ENCODE results near the gene C13orf46. TPM values are rescaled to one million over a fixed set of nuclear protein-coding genes. Genes with fewer than 3 reads are reported as not detected.
"Not testable (repeated sequence)": the region's sequence is repeated elsewhere in the genome, so short reads cannot be mapped to it uniquely, and the experiment has no call there.

Gene C13orf46
- total RNA-seq (2014; rRNA removed; shearing (Covaris generic)), result not detected in 2 replicates

- no peaks in the 10 kb centered on the region for H3K9me3 ChIP-seq (replicated peaks)
- no peak within 1 kb of the TSS for H3K4me3 ChIP-seq
- H3K27ac ChIP-seq, result no peak within 1 kb of the TSS
- no peaks in the 10 kb centered on the region for H3K27me3 ChIP-seq (replicated peaks)
- H3K36me3 ChIP-seq, result peaks cover 32% of the 10 kb centered on the region
- DNase-seq (ENCODE audit: low read depth in 1 of 2, low spot score in 2 of 2), result no peak
- peaks cover 12% of the 10 kb centered on the region for H3K4me1 ChIP-seq (replicated peaks)
Observed at GRCh38 chr13:113973218-113974164, at the start of gene C13orf46. C13orf46 (minus strand) TSS chr13:113974076; CDS start chr13:113973997, 79 bp downstream.

GRCh38 chr13:114022876-114023275 lies 49.0 kb upstream of the C13orf46 start:
- Histone ChIP-seq H3K27ac (no peak overlapping the region), H3K36me3 (peaks cover 73% of the 10 kb centered on the region), H3K27me3 (replicated peaks) (no peaks in the 10 kb centered on the region), H3K9me3 (replicated peaks) (no peaks in the 10 kb centered on the region), H3K4me1 (replicated peaks) (peaks cover 32% of the 10 kb centered on the region), H3K4me3 (no peak overlapping the region)
- no peak for DNase-seq (ENCODE audit: low read depth in 1 of 2, low spot score in 2 of 2)

GRCh38 chr13:114022309-114022669 lies 48.4 kb upstream of the C13orf46 start:
- Histone ChIP-seq H3K4me1 (replicated peaks) (peaks cover 26% of the 10 kb centered on the region), H3K36me3 (peaks cover 70% of the 10 kb centered on the region)
- no peak for DNase-seq (ENCODE audit: low read depth in 1 of 2, low spot score in 2 of 2)

GRCh38 chr13:114021464-114022308 lies 47.8 kb upstream of the C13orf46 start:
- no peak for DNase-seq (ENCODE audit: low read depth in 1 of 2, low spot score in 2 of 2)
- H3K4me3 ChIP-seq, result no peak overlapping the region
- no peak overlapping the region for H3K27ac ChIP-seq
- peaks cover 20% of the 10 kb centered on the region for H3K4me1 ChIP-seq (replicated peaks)
- no peaks in the 10 kb centered on the region for H3K27me3 ChIP-seq (replicated peaks)
- H3K9me3 ChIP-seq (replicated peaks), result no peaks in the 10 kb centered on the region
- peaks cover 70% of the 10 kb centered on the region for H3K36me3 ChIP-seq

More at GRCh38 chr13:114022309-114022669, 48.4 kb upstream of the C13orf46 start:
- Histone ChIP-seq H3K9me3 (replicated peaks) (no peaks in the 10 kb centered on the region), H3K27me3 (replicated peaks) (no peaks in the 10 kb centered on the region), H3K27ac (no peak overlapping the region), H3K4me3 (no peak overlapping the region)

GRCh38 chr13:114020750-114021463 lies 47.0 kb upstream of the C13orf46 start:
- H3K36me3 ChIP-seq, result peaks cover 74% of the 10 kb centered on the region
- H3K9me3 ChIP-seq (replicated peaks), result no peaks in the 10 kb centered on the region
- no peaks in the 10 kb centered on the region for H3K27me3 ChIP-seq (replicated peaks)
- H3K27ac ChIP-seq, result no peak overlapping the region
- DNase-seq (ENCODE audit: low read depth in 1 of 2, low spot score in 2 of 2), result no peak
- no peak overlapping the region for H3K4me3 ChIP-seq
- H3K4me1 ChIP-seq (replicated peaks), result peaks cover 12% of the 10 kb centered on the region

GRCh38 chr13:114020134-114020533 lies 46.3 kb upstream of the C13orf46 start:
- not testable (repeated sequence) for H3K9me3 ChIP-seq (replicated peaks); H3K27me3 ChIP-seq (replicated peaks); H3K4me1 ChIP-seq (replicated peaks); H3K4me3 ChIP-seq; DNase-seq (ENCODE audit: low read depth in 1 of 2, low spot score in 2 of 2); H3K27ac ChIP-seq
- H3K36me3 ChIP-seq, result peaks cover 78% of the 10 kb centered on the region

GRCh38 chr13:114019367-114019766 lies 45.5 kb upstream of the C13orf46 start:
- peaks cover 78% of the 10 kb centered on the region for H3K36me3 ChIP-seq

GRCh38 chr13:114018461-114019055 lies 44.7 kb upstream of the C13orf46 start:
- Histone ChIP-seq H3K36me3 (peaks cover 71% of the 10 kb centered on the region), H3K4me3 (no peak overlapping the region), H3K9me3 (replicated peaks) (no peaks in the 10 kb centered on the region), H3K27me3 (replicated peaks) (no peaks in the 10 kb centered on the region), H3K27ac (no peak overlapping the region), H3K4me1 (replicated peaks) (no peaks in the 10 kb centered on the region)
- no peak for DNase-seq (ENCODE audit: low read depth in 1 of 2, low spot score in 2 of 2)

More at GRCh38 chr13:114019367-114019766, 45.5 kb upstream of the C13orf46 start:
- Histone ChIP-seq H3K27ac (no peak overlapping the region), H3K4me1 (replicated peaks) (no peaks in the 10 kb centered on the region), H3K4me3 (no peak overlapping the region), H3K9me3 (replicated peaks) (no peaks in the 10 kb centered on the region), H3K27me3 (replicated peaks) (no peaks in the 10 kb centered on the region)
- no peak for DNase-seq (ENCODE audit: low read depth in 1 of 2, low spot score in 2 of 2)

- peaks cover 67% of the 10 kb centered on the region for H3K36me3 ChIP-seq
- no peak overlapping the region for H3K4me3 ChIP-seq
- H3K4me1 ChIP-seq (replicated peaks), result no peaks in the 10 kb centered on the region
- H3K27ac ChIP-seq, result no peak overlapping the region
- DNase-seq (ENCODE audit: low read depth in 1 of 2, low spot score in 2 of 2), result no peak
- no peaks in the 10 kb centered on the region for H3K27me3 ChIP-seq (replicated peaks)
- H3K9me3 ChIP-seq (replicated peaks), result no peaks in the 10 kb centered on the region
Observed at GRCh38 chr13:114017966-114018365, 44.1 kb upstream of the C13orf46 start.

- Histone ChIP-seq H3K9me3 (replicated peaks) (no peaks in the 10 kb centered on the region), H3K27ac (no peak overlapping the region), H3K36me3 (peaks cover 58% of the 10 kb centered on the region), H3K4me3 (no peak overlapping the region), H3K27me3 (replicated peaks) (no peaks in the 10 kb centered on the region), H3K4me1 (replicated peaks) (no peaks in the 10 kb centered on the region)
- DNase-seq (ENCODE audit: low read depth in 1 of 2, low spot score in 2 of 2), result no peak
Observed at GRCh38 chr13:114017028-114017630, 43.3 kb upstream of the C13orf46 start.

- DNase-seq (ENCODE audit: low read depth in 1 of 2, low spot score in 2 of 2), result no peak
- H3K36me3 ChIP-seq, result peaks cover 55% of the 10 kb centered on the region
- no peak overlapping the region for H3K27ac ChIP-seq
- H3K27me3 ChIP-seq (replicated peaks), result no peaks in the 10 kb centered on the region
- no peaks in the 10 kb centered on the region for H3K9me3 ChIP-seq (replicated peaks)
- H3K4me3 ChIP-seq, result no peak overlapping the region
- no peaks in the 10 kb centered on the region for H3K4me1 ChIP-seq (replicated peaks)
Observed at GRCh38 chr13:114016321-114017027, 42.6 kb upstream of the C13orf46 start.

- H3K4me3 ChIP-seq, result no peak overlapping the region
- H3K9me3 ChIP-seq (replicated peaks), result no peaks in the 10 kb centered on the region
- peaks cover 55% of the 10 kb centered on the region for H3K36me3 ChIP-seq
- no peak overlapping the region for H3K27ac ChIP-seq
- no peak for DNase-seq (ENCODE audit: low read depth in 1 of 2, low spot score in 2 of 2)
- no peaks in the 10 kb centered on the region for H3K27me3 ChIP-seq (replicated peaks)
- H3K4me1 ChIP-seq (replicated peaks), result no peaks in the 10 kb centered on the region
Observed at GRCh38 chr13:114015969-114016295, 42.1 kb upstream of the C13orf46 start.
